Activated naive CD4-positive, alpha-beta T cell treated with anti-CD3 and anti-CD28 coated beads, Interleukin-2, amount 50 U/mL, for 72 hours (primary cell): ENCODE measurements around the gene TUBA3E. TPM values are rescaled to one million over a fixed set of nuclear protein-coding genes. Genes with fewer than 3 reads are reported as not detected.
"Not testable (repeated sequence)": the region's sequence is repeated elsewhere in the genome, so short reads cannot be mapped to it uniquely, and the experiment has no call there.

Experiments
- ATAC-seq, 2 donors: fragments of 150-1000 bp; cut with Tn5 transposase; 2 replicates each; pipeline ENCODE4 v1.10.0; 2021; ENCODE audit warnings: mild to moderate bottlenecking in 2 of 2, moderate library complexity in 2 of 2
- DNase-seq, 2 donors: peaks; one replicate each; pipeline ENCODE4 v3.0.0; 2021 to 2022; ENCODE audit warnings: low spot score in 2 of 2
- H3K27ac Mint-ChIP-seq, 2 donors: one replicate each; pipeline ENCODE4 v1.8.0; 2022; ENCODE audit warnings: mild to moderate bottlenecking in 2 of 2, mixed read lengths in 2 of 2
- H3K36me3 Mint-ChIP-seq, 2 donors: one replicate each; pipeline ENCODE4 v1.8.0; 2022; ENCODE audit warnings: mixed read lengths in 2 of 2
- H3K9me3 Mint-ChIP-seq, 2 donors: one replicate each; pipeline ENCODE4 v1.8.0; 2022; ENCODE audit warnings: mixed read lengths in 2 of 2
- total RNA-seq, 2 donors: library from RNA; stranded (reverse); gene quantifications; one replicate each; pipeline ENCODE4 v1.2.3, GENCODE V29; 2022

Gene TUBA3E
- total RNA-seq, 2 donors from 2014 or later = not detected

DNA sequence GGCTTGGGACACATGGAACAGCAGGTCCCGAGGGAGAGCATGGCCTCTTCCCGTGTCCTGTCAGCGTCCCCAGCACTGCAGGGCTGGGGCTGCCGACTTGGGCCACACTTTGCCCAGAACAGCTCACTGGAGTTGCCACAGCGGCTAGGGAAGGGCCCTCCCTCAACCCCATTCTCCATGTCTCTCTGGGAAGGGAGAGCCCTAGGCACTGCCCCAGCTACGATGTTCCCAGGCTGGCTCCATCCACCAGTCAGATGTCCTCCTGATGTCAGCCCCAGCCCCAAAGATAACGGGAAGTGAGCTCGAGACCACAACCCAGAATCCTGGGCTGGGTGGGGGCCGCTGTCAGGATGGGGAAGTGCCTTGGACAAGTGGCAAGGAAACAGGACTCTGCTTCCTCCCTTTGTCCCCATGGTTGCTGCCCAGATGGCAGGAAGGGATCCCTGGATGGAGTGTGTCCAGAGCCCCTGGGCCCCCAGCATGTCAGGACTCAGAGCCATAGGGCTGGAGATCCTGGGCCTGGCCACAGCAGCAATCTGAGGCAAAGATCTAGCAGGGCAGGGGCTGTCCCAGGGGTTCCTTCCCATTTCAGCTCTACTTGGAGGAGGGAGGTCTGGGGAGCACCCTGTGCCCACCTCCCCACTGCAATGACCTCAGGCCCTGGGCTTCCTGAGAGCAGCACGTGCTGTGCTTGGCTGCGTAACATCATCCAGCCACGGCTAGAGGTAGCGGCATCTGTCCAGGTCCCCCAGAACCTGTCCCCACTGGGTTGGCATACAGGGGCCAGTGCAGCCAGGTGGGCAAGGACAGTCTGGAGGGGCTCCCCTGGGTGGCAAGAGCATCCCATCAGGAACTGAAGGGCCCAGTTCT, 55.6 kb downstream of the TUBA3E start:
- not testable (repeated sequence) for H3K27ac Mint-ChIP-seq, DNase-seq, ATAC-seq, H3K9me3 Mint-ChIP-seq, H3K36me3 Mint-ChIP-seq

Other genes with a start within 250 kb of the TUBA3E start
- not detected for gene RAB6C, start 218.8 kb downstream of the TUBA3E start, total RNA-seq
- gene POTEF, start 69.2 kb downstream of the TUBA3E start, total RNA-seq = not detected
- 1 to 10 TPM; 1.7 to 2.8 TPM for gene CCDC74B, start 53.3 kb downstream of the TUBA3E start, total RNA-seq
- 10 to 100 TPM; 80.4 to 91.7 TPM for gene SMPD4, start 16.8 kb downstream of the TUBA3E start, total RNA-seq
- gene MZT2B, start 16.2 kb downstream of the TUBA3E start, total RNA-seq = 100 to 1,000 TPM; 392 to 450 TPM
- gene IMP4, start 144.5 kb upstream of the TUBA3E start, total RNA-seq = 100 to 1,000 TPM in 1 of 2 donors, 10 to 100 TPM in 1; 91.0 to 106 TPM
- 10 to 100 TPM; 28.3 to 62.1 TPM for gene PTPN18, start 157.6 kb upstream of the TUBA3E start, total RNA-seq